H1 (cell line): ENCODE results near the gene ZNF618. TPM values are rescaled to one million over a fixed set of nuclear protein-coding genes. Genes with fewer than 3 reads are reported as not detected.

Experiments
- CTCF ChIA-PET: fragments of 300-600 bp; sonication (Branson Sonifier 250); formaldehyde crosslinking; loops from one replicate; lab custom pipeline; 2021; ENCODE audit not compliant: partially characterized antibody; lab: Charles Lee
- POLR2A ChIA-PET: fragments of 300-600 bp; sonication (Branson Sonifier 250); formaldehyde crosslinking; loops from one replicate; lab custom pipeline; 2021; ENCODE audit warnings: inconsistent platforms; ENCODE audit not compliant: partially characterized antibody; lab: Charles Lee
- DNase-seq, 2 experiments: peaks; one replicate each; pipeline versions ENCODE4 v3.0.0 to v3.0.0-alpha.2; 2010 to 2022; ENCODE audit warnings: low spot score in 2 of 2, low read depth in 1 of 2, mixed read lengths in 1 of 2
- FAIRE-seq: peaks from 2 replicates; lab custom pipeline; 2011; peaks lifted over from hg19 to GRCh38; lab: Jason Lieb, UNC
- H2AFZ ChIP-seq: 2 replicates; pipeline ENCODE4 v1.8.1; 2012; ENCODE audit warnings: low read length, inconsistent platforms
- H2AK5ac ChIP-seq: 2 replicates; pipeline ENCODE4 v1.6.1; 2013; ENCODE audit warnings: low read depth, low read length
- H2BK120ac ChIP-seq: replicated peaks from 2 replicates; pipeline ENCODE3; 2013; ENCODE audit warnings: low read depth, low read length, inconsistent platforms
- H2BK12ac ChIP-seq: 2 replicates; pipeline ENCODE4 v1.6.1; 2013; ENCODE audit warnings: low read depth, low read length
- H2BK15ac ChIP-seq: 2 replicates; pipeline ENCODE4 v1.6.1; 2013; ENCODE audit warnings: low read length
- H2BK20ac ChIP-seq: 2 replicates; pipeline ENCODE4 v1.6.1; 2013; ENCODE audit warnings: low read length
- H2BK5ac ChIP-seq: 2 replicates; pipeline ENCODE4 v1.6.1; 2013; ENCODE audit warnings: low read depth, low read length
- H3K14ac ChIP-seq: 2 replicates; pipeline ENCODE4 v1.6.1; 2013; ENCODE audit warnings: inconsistent platforms; ENCODE audit not compliant: insufficient read length
- H3K18ac ChIP-seq: 2 replicates; pipeline ENCODE4 v1.6.1; 2013; ENCODE audit warnings: low read length; ENCODE audit errors: extremely low read depth
- H3K23ac ChIP-seq: 2 replicates; pipeline ENCODE4 v1.6.1; 2013; ENCODE audit warnings: inconsistent platforms; ENCODE audit not compliant: insufficient read length
- H3K23me2 ChIP-seq: 2 replicates; pipeline ENCODE4 v1.6.1; 2013; ENCODE audit warnings: low read depth, low read length
- H3K27ac ChIP-seq: 2 replicates; pipeline ENCODE4 v1.6.1; 2011; ENCODE audit warnings: low read depth, low read length, inconsistent platforms
- H3K27me3 ChIP-seq, 4 experiments: replicated peaks in 1 of 4; 1 replicate in 1 of 4; 2 replicates in 3 of 4; pipeline versions ENCODE4 v1.6.1 to v1.8.1; 2011 to 2013; ENCODE audit warnings: low read length in 3 of 4, mild to moderate bottlenecking in 3 of 4, inconsistent platforms in 2 of 4, mixed read lengths in 2 of 4, moderate library complexity in 1 of 4; ENCODE audit not compliant: control insufficient read depth in 3 of 4, insufficient read depth in 3 of 4; ENCODE audit errors: extremely low read depth in 1 of 4
- H3K36me3 ChIP-seq, 4 experiments: 2 replicates each; pipeline versions ENCODE4 v1.6.1 to v1.8.1; 2011 to 2013; ENCODE audit warnings: mild to moderate bottlenecking in 4 of 4, low read length in 3 of 4, moderate library complexity in 2 of 4, control low read depth in 1 of 4, inconsistent platforms in 1 of 4; ENCODE audit not compliant: insufficient read depth in 4 of 4, control insufficient read depth in 2 of 4
- H3K4ac ChIP-seq: replicated peaks from 2 replicates; pipeline ENCODE3; 2013; ENCODE audit warnings: low read length, low read depth, mixed read lengths, inconsistent platforms; ENCODE audit not compliant: insufficient read length
- H3K4me1 ChIP-seq, 4 experiments: replicated peaks in 1 of 4; 1 replicate in 1 of 4; 2 replicates in 3 of 4; pipeline versions ENCODE4 v1.6.1 to v1.8.1; 2011 to 2013; ENCODE audit warnings: low read length in 3 of 4, inconsistent platforms in 2 of 4, mixed read lengths in 1 of 4; ENCODE audit not compliant: insufficient read depth in 4 of 4, control insufficient read depth in 3 of 4
- H3K4me2 ChIP-seq, 2 experiments: 2 replicates each; pipeline versions ENCODE4 v1.6.1 to v1.8.1; 2011 to 2013; ENCODE audit warnings: low read depth in 2 of 2, low read length in 2 of 2, control low read depth in 1 of 2, inconsistent platforms in 1 of 2, mild to moderate bottlenecking in 1 of 2; ENCODE audit not compliant: insufficient read depth in 1 of 2
- H3K4me3 ChIP-seq, 4 experiments: fragments of 200-600, 300-600 bp in 1 of 4; sonication (generic), shearing (Covaris generic), sonication (Bioruptor Twin) in 1 of 4; 2 replicates each; pipeline versions ENCODE4 v1.5.1 to v1.8.1; 2011 to 2016; ENCODE audit warnings: low read length in 4 of 4, low read depth in 3 of 4, control low read depth in 2 of 4, inconsistent platforms in 2 of 4, mild to moderate bottlenecking in 2 of 4, mixed read lengths in 1 of 4, moderate library complexity in 1 of 4; ENCODE audit not compliant: insufficient read depth in 2 of 4; ENCODE audit errors: extremely low read depth in 1 of 4
- H3K56ac ChIP-seq: replicated peaks from 2 replicates; pipeline ENCODE3; 2013; ENCODE audit warnings: low read depth, mild to moderate bottlenecking, mixed read lengths, low read length, inconsistent platforms; ENCODE audit not compliant: insufficient read length
- H3K79me1 ChIP-seq: 2 replicates; pipeline ENCODE4 v1.6.1; 2013; ENCODE audit warnings: low read depth, low read length, control low read depth
- H3K79me2 ChIP-seq, 2 experiments: 2 replicates each; pipeline versions ENCODE4 v1.6.1 to v1.8.1; 2012 to 2013; ENCODE audit warnings: low read length in 2 of 2, mild to moderate bottlenecking in 2 of 2, inconsistent platforms in 1 of 2; ENCODE audit not compliant: insufficient read depth in 2 of 2, control insufficient read depth in 1 of 2
- H3K9ac ChIP-seq, 4 experiments: replicated peaks in 1 of 4; 1 replicate in 1 of 4; 2 replicates in 3 of 4; pipeline versions ENCODE4 v1.6.1 to v1.8.1; 2011 to 2013; ENCODE audit warnings: low read depth in 3 of 4, low read length in 3 of 4, control low read depth in 2 of 4, mild to moderate bottlenecking in 2 of 4, moderate library complexity in 2 of 4, inconsistent platforms in 1 of 4; ENCODE audit errors: extremely low read depth in 1 of 4
- H3K9me3 ChIP-seq, 2 experiments: 2 replicates each; pipeline versions ENCODE4 v1.6.1 to v1.8.1; 2012 to 2013; ENCODE audit warnings: mild to moderate bottlenecking in 2 of 2, moderate library complexity in 2 of 2, control low read depth in 1 of 2, inconsistent platforms in 1 of 2, low read depth in 1 of 2, low read length in 1 of 2, mixed read lengths in 1 of 2; ENCODE audit not compliant: insufficient read depth in 2 of 2
- H4K20me1 ChIP-seq, 2 experiments: replicated peaks in 1 of 2; 2 replicates each; pipeline versions ENCODE3 to v1.8.1; 2011 to 2013; ENCODE audit warnings: inconsistent platforms in 2 of 2, low read length in 2 of 2, mild to moderate bottlenecking in 1 of 2; ENCODE audit not compliant: insufficient read depth in 2 of 2, control insufficient read depth in 1 of 2
- H4K5ac ChIP-seq: 2 replicates; pipeline ENCODE4 v1.6.1; 2013; ENCODE audit warnings: low read length, low read depth, mixed read lengths, inconsistent platforms; ENCODE audit not compliant: insufficient read length
- H4K8ac ChIP-seq: 2 replicates; pipeline ENCODE4 v1.8.0; 2013; ENCODE audit warnings: mild to moderate bottlenecking, moderate library complexity, low read length, inconsistent platforms; ENCODE audit not compliant: insufficient read depth; ENCODE audit errors: extremely low read depth
- H4K91ac ChIP-seq: replicated peaks from 2 replicates; pipeline ENCODE3; 2013; ENCODE audit warnings: low read length, mixed read lengths, inconsistent platforms; ENCODE audit not compliant: insufficient read length
- ATF2 ChIP-seq: IDR thresholded peaks from 2 replicates; pipeline ENCODE4 v1.6.1; 2012; ENCODE audit warnings: low read length, inconsistent platforms
- BACH1 ChIP-seq: IDR thresholded peaks from 2 replicates; pipeline ENCODE4 v1.6.1; 2012; ENCODE audit warnings: low read length, improper control_type of control experiment
- GABPA ChIP-seq: IDR thresholded peaks from 2 replicates; pipeline ENCODE4 v1.6.1; 2011; ENCODE audit warnings: mild to moderate bottlenecking, low read length, moderate library complexity, borderline replicate concordance; ENCODE audit not compliant: insufficient read depth
- JUN ChIP-seq: IDR thresholded peaks from 2 replicates; pipeline ENCODE4 v1.6.1; 2011; ENCODE audit warnings: low read depth, mild to moderate bottlenecking, improper control_type of control experiment, low read length
- JUND ChIP-seq: IDR thresholded peaks from 2 replicates; pipeline ENCODE4 v1.6.1; 2011; ENCODE audit warnings: mild to moderate bottlenecking, improper control_type of control experiment, low read length
- KDM1A ChIP-seq: fragments of 200-600, 300-600 bp; sonication (generic); IDR thresholded peaks from 2 replicates; pipeline ENCODE4 v1.7.1; 2016; ENCODE audit warnings: mild to moderate bottlenecking, low read length, borderline replicate concordance
- KDM4A ChIP-seq: IDR thresholded peaks from one replicate; pipeline ENCODE4 v1.7.1; 2012; ENCODE audit warnings: low read depth, mild to moderate bottlenecking, moderate library complexity, low read length, inconsistent platforms; ENCODE audit not compliant: severe bottlenecking
- KDM5A ChIP-seq: fragments of 200-600 bp; IDR thresholded peaks from 2 replicates; pipeline ENCODE4 v1.7.1; 2012; ENCODE audit warnings: mild to moderate bottlenecking, low read length, inconsistent platforms, mixed read lengths
- MAX ChIP-seq: IDR thresholded peaks from 2 replicates; pipeline ENCODE4 v1.6.1; 2012; ENCODE audit warnings: inconsistent platforms
- PHF8 ChIP-seq: fragments of 200-600 bp; sonication (generic); conservative IDR thresholded peaks from 2 replicates; pipeline ENCODE4 v1.7.1; 2012; ENCODE audit warnings: low read depth, mild to moderate bottlenecking, inconsistent platforms, low read length, moderate library complexity
- POLR2A ChIP-seq, 2 experiments: IDR thresholded peaks; 1 replicate in 1 of 2; 2 replicates in 1 of 2; pipeline ENCODE4 v1.6.1; 2011; ENCODE audit warnings: low read depth in 2 of 2, low read length in 2 of 2, mild to moderate bottlenecking in 2 of 2; ENCODE audit errors: control extremely low read depth in 1 of 2
- WGBS, 2 experiments: shearing (Covaris generic) in 1 of 2; methylation state at CpG; one replicate each; pipeline versions ENCODE4 v1.1.6 to v1.1.7; 2013 to 2015; ENCODE audit warnings: low lambda C conversion rate in 2 of 2, mixed read lengths in 2 of 2, inconsistent platforms in 1 of 2, low coverage in 1 of 2, missing lambda C conversion rate in 1 of 2; ENCODE audit not compliant: insufficient replicate concordance in 2 of 2, insufficient coverage in 1 of 2, insufficient read length in 1 of 2; ENCODE audit errors: extremely low coverage in 1 of 2, missing lambda C conversion rate in 1 of 2; 5-methylcytosine and 5-hydroxymethylcytosine counted together
- polyA plus RNA-seq, 7 experiments: library from polyadenylated mRNA; depleted of rRNA in 3 of 7; stranded (reverse) in 5 of 7; unstranded in 2 of 7; fragments of >200 nt in 5 of 7; fragments of 200-250 nt in 2 of 7; gene quantifications; 1 replicate in 5 of 7; 2 replicates in 1 of 7; 4 replicates in 1 of 7; pipeline versions ENCODE4 v1.2.1 to v1.2.3, GENCODE V29; 2011 to 2013; ENCODE audit warnings: missing spikeins in 2 of 7, mixed read lengths in 2 of 7
- total RNA-seq: library from RNA; stranded (reverse); fragmentation: NEBNext Ultra II Directional; extraction: Animal tissue kit (Norgen Biotek cat#: 25700); gene quantifications from 2 replicates; pipeline ENCODE4 v1.2.1, GENCODE V29; 2021
- TF ChIP-seq, protein P1 (sequence below): IDR thresholded peaks from 2 replicates; pipeline ENCODE4 v1.6.1; 2012; ENCODE audit warnings: inconsistent platforms

ZNF618 gene
- total and polyA plus RNA-seq, 2 of the 8 experiments (the other 6 are each of a cell fraction or from before 2014, with no cell fraction given) = 9.6 to 28.5 TPM

- no peak overlapping the region for H2BK20ac ChIP-seq
- TF ChIP-seq GABPA (no peak), KDM5A (no peak), POLR2A (IDR thresholded peaks at IDR 0.05; ENCODE audit: control extremely low read depth in 1 of 2, low read depth in 2 of 2, low read length in 2 of 2) (no peak), ATF2 (no peak), MAX (no peak), PHF8 (no peak), JUN (no peak), JUND (no peak), KDM1A (no peak), KDM4A (no peak), BACH1 (no peak)
- TF ChIP-seq, protein P1, sequence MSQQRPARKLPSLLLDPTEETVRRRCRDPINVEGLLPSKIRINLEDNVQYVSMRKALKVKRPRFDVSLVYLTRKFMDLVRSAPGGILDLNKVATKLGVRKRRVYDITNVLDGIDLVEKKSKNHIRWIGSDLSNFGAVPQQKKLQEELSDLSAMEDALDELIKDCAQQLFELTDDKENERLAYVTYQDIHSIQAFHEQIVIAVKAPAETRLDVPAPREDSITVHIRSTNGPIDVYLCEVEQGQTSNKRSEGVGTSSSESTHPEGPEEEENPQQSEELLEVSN = no peak
These were observed 199.5 kb downstream of the ZNF618 start for GRCh38 chr9:114075602-114076001.

More at GRCh38 chr9:114075602-114076001, 199.5 kb downstream of the ZNF618 start:
- Histone ChIP-seq H2BK12ac (no peak overlapping the region), H2BK120ac (no peak overlapping the region), H3K56ac (no peak overlapping the region), H4K20me1 (no peaks in the 10 kb centered on the region), H3K9ac (no peak overlapping the region), H3K23me2 (no peaks in the 10 kb centered on the region; the same call in 1 of the 2 replicates), H3K9me3 (no peaks in the 10 kb centered on the region), H4K5ac (no peak overlapping the region), H2AFZ (no peak overlapping the region), H3K4ac (no peak overlapping the region), H3K4me3 (no peak overlapping the region), H2AK5ac (no peak overlapping the region), H3K23ac (no peak overlapping the region), H4K91ac (no peak overlapping the region), H4K8ac (no peak overlapping the region), H3K27me3 (peaks cover 0 to 3% (median under 1%) of the 10 kb centered on the region in 4 experiments; a peak in 2 of 7 replicates), H3K4me2 (no peak overlapping the region), H2BK15ac (no peak overlapping the region), H3K79me2 (no peaks in the 10 kb centered on the region), H3K79me1 (no peaks in the 10 kb centered on the region), H3K36me3 (no peaks in the 10 kb centered on the region), H3K27ac (no peak overlapping the region), H2BK5ac (no peak overlapping the region), H3K18ac (no peak overlapping the region; the same call in 1 of the 2 replicates), H3K14ac (no peak overlapping the region), H3K4me1 (peaks cover 0 to 4% (median 3%) of the 10 kb centered on the region in 4 experiments; a peak in 4 of 7 replicates)
- FAIRE-seq (no peak), DNase-seq (no peak)
- ChIA-PET CTCF (interaction anchor here (0.6 to 1.1 kb wide), 2 partner anchors 9 to 132 kb away, joined by 3 to 4 read pairs; no protein-coding TSS in a partner anchor), POLR2A (no interaction called here)
- 61% methylated on average over 4 of the region's 4 CpGs; no CpG with 5 or more reads in 1 of the 2 experiments for WGBS, 2 experiments
